Stimulated activated CD8-positive, alpha-beta memory T cell treated with anti-CD3 and anti-CD28 coated beads, Interleukin-2, amount 100 ng/mL, for 1 hour (primary cell): ENCODE data around the gene AK8.
"Not testable (repeated sequence)": the region's sequence is repeated elsewhere in the genome, so short reads cannot be mapped to it uniquely, and the experiment has no call there.

Experiments
- DNase-seq, 2 donors: peaks; one replicate each; pipeline ENCODE4 v3.0.0-alpha.2; 2020; ENCODE audit warnings: low read depth in 2 of 2

AK8 gene

GRCh38 chr9:132742821-132743311, 135.2 kb downstream of the AK8 start:
- no peak for DNase-seq

- no peak for DNase-seq
Measured at GRCh38 chr9:132740526-132741309, 137.4 kb downstream of the AK8 start.

GRCh38 chr9:132739710-132740310, 138.3 kb downstream of the AK8 start:
- no peak for DNase-seq

- DNase-seq = no peak
Measured at GRCh38 chr9:132733260-132733815, 144.7 kb downstream of the AK8 start.

GRCh38 chr9:132732326-132733259, 145.5 kb downstream of the AK8 start:
- DNase-seq = no peak

GRCh38 chr9:132731230-132731629, 146.9 kb downstream of the AK8 start:
- no peak for DNase-seq

- no peak for DNase-seq
Measured at GRCh38 chr9:132730054-132731033, 147.7 kb downstream of the AK8 start.

GRCh38 chr9:132729235-132729890, 148.7 kb downstream of the AK8 start:
- no peak for DNase-seq

GRCh38 chr9:132728497-132728896, 149.6 kb downstream of the AK8 start:
- DNase-seq = no peak

- DNase-seq = no peak
Measured at GRCh38 chr9:132728071-132728470, 150.0 kb downstream of the AK8 start.

GRCh38 chr9:132726576-132727130, 151.4 kb downstream of the AK8 start:
- no peak for DNase-seq

- no peak for DNase-seq
Measured at GRCh38 chr9:132725306-132725705, 152.8 kb downstream of the AK8 start.

GRCh38 chr9:132723809-132724208, 154.3 kb downstream of the AK8 start:
- DNase-seq = no peak

GRCh38 chr9:132722564-132723065, 155.5 kb downstream of the AK8 start:
- no peak for DNase-seq

GRCh38 chr9:132721661-132722060, 156.4 kb downstream of the AK8 start:
- no peak for DNase-seq

- not testable (repeated sequence) for DNase-seq
Measured at GRCh38 chr9:132718381-132718928, 159.6 kb downstream of the AK8 start.

- no peak for DNase-seq
Measured at GRCh38 chr9:132717326-132717945, 160.6 kb downstream of the AK8 start.

GRCh38 chr9:132716007-132716406, 162.1 kb downstream of the AK8 start:
- DNase-seq = no peak

- no peak for DNase-seq
Measured at GRCh38 chr9:132712753-132713152, 165.3 kb downstream of the AK8 start.
